Measurements from ENCODE around the gene CEACAM21.

Gene CEACAM21

GRCh38 chr19:41612483-41612882, 36.5 kb downstream of the CEACAM21 start:
- no peak for DNase-seq (ENCODE audit: low read depth in 2 of 2)
- H3K4me3 ChIP-seq (replicated peaks in 1 of 2; ENCODE audit: low read depth in 2 of 2, low read length in 2 of 2), result no peak overlapping the region
- TF ChIP-seq CTCF (IDR thresholded peaks at IDR 0.05; ENCODE audit: low read depth, low read length), result no peak

- DNase-seq (ENCODE audit: low read depth in 2 of 2), result no peak
- TF ChIP-seq CTCF (IDR thresholded peaks at IDR 0.05; ENCODE audit: low read depth, low read length), result no peak
- H3K4me3 ChIP-seq (replicated peaks in 1 of 2; ENCODE audit: low read depth in 2 of 2, low read length in 2 of 2), result no peak overlapping the region
Measured at GRCh38 chr19:41615207-41615606, 39.2 kb downstream of the CEACAM21 start.

- TF ChIP-seq CTCF (IDR thresholded peaks at IDR 0.05; ENCODE audit: low read depth, low read length), result no peak
- peak; percentile 10 to 18 for DNase-seq (ENCODE audit: low read depth in 2 of 2)
- no peak overlapping the region for H3K4me3 ChIP-seq (replicated peaks in 1 of 2; ENCODE audit: low read depth in 2 of 2, low read length in 2 of 2)
Measured at GRCh38 chr19:41616792-41617621, 41.0 kb downstream of the CEACAM21 start.

GRCh38 chr19:41617941-41618730, 42.2 kb downstream of the CEACAM21 start:
- no peak for TF ChIP-seq CTCF (IDR thresholded peaks at IDR 0.05; ENCODE audit: low read depth, low read length)
- no peak overlapping the region for H3K4me3 ChIP-seq (replicated peaks in 1 of 2; ENCODE audit: low read depth in 2 of 2, low read length in 2 of 2)
- DNase-seq (ENCODE audit: low read depth in 2 of 2), result no peak

GRCh38 chr19:41619018-41619556, 43.1 kb downstream of the CEACAM21 start:
- TF ChIP-seq CTCF (IDR thresholded peaks at IDR 0.05; ENCODE audit: low read depth, low read length), result no peak
- no peak overlapping the region for H3K4me3 ChIP-seq (replicated peaks in 1 of 2; ENCODE audit: low read depth in 2 of 2, low read length in 2 of 2)
- DNase-seq (ENCODE audit: low read depth in 2 of 2), result no peak

- no peak for TF ChIP-seq CTCF (IDR thresholded peaks at IDR 0.05; ENCODE audit: low read depth, low read length)
- DNase-seq (ENCODE audit: low read depth in 2 of 2), result no peak
- H3K4me3 ChIP-seq (replicated peaks in 1 of 2; ENCODE audit: low read depth in 2 of 2, low read length in 2 of 2), result no peak overlapping the region
Measured at GRCh38 chr19:41620171-41620570, 44.2 kb downstream of the CEACAM21 start.

Measured in cardiac fibroblast (primary cell).